Measurements from ENCODE around the gene FGD4.

GRCh38 chr12:32508626-32509025, 109.3 kb downstream of the FGD4 start:
- TF ChIP-seq ISL1 (CRISPR knock-in tag; IDR thresholded peaks at IDR 0.05) (no peak), ZNF70 (CRISPR knock-in tag; IDR thresholded peaks at IDR 0.05) (no peak), ZFP30 (CRISPR knock-in tag; IDR thresholded peaks at IDR 0.05) (no peak), PATZ1 (CRISPR knock-in tag; IDR thresholded peaks at IDR 0.05; ENCODE audit: borderline replicate concordance) (no peak), ESRRG (CRISPR knock-in tag; IDR thresholded peaks at IDR 0.05) (no peak), SNAI2 (CRISPR knock-in tag; IDR thresholded peaks at IDR 0.05) (no peak)
- TF ChIP-seq, protein P1, sequence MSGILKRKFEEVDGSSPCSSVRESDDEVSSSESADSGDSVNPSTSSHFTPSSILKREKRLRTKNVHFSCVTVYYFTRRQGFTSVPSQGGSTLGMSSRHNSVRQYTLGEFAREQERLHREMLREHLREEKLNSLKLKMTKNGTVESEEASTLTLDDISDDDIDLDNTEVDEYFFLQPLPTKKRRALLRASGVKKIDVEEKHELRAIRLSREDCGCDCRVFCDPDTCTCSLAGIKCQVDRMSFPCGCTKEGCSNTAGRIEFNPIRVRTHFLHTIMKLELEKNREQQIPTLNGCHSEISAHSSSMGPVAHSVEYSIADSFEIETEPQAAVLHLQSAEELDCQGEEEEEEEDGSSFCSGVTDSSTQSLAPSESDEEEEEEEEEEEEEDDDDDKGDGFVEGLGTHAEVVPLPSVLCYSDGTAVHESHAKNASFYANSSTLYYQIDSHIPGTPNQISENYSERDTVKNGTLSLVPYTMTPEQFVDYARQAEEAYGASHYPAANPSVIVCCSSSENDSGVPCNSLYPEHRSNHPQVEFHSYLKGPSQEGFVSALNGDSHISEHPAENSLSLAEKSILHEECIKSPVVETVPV (CRISPR knock-in tag; IDR thresholded peaks at IDR 0.05), result no peak

Data from SK-N-SH treated with all-trans-retinoic acid at 6 μM for 48 hours (cell line).